ENCODE results near the gene TAOK2.
A peak's percentile ranks its signal among the peaks of the same experiment; 100 is the strongest.
"Not testable (repeated sequence)": the region's sequence is repeated elsewhere in the genome, so short reads cannot be mapped to it uniquely, and the experiment has no call there.

TAOK2 gene

GRCh38 chr16:30025156-30025555 lies 51.5 kb downstream of the TAOK2 start:
- DNase-seq (ENCODE audit: low spot score): no peak

DNA sequence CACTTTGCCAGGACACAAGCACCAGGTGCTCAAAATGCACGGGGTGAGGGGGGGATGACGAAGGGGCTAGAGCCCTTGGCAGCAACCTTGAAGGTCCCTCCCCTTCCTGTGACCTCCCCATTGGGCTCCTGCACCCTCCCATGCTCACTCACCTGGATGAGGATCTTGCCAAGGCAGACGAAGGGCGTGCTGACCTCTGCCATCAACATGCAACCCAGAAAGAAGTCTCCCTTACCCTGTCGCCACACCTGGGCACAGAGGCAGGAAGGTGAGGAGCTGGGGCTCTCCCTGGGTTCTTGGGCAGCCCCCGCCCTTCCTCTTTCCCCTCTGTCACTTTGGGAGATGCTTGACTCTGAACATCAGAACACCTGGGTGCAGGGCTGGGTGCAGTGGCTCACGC lies 51.9 kb downstream of the TAOK2 start:
- no peak for DNase-seq (ENCODE audit: low spot score)

GRCh38 chr16:30026449-30026848 lies 52.8 kb downstream of the TAOK2 start:
- DNase-seq (ENCODE audit: low spot score): no peak

DNA sequence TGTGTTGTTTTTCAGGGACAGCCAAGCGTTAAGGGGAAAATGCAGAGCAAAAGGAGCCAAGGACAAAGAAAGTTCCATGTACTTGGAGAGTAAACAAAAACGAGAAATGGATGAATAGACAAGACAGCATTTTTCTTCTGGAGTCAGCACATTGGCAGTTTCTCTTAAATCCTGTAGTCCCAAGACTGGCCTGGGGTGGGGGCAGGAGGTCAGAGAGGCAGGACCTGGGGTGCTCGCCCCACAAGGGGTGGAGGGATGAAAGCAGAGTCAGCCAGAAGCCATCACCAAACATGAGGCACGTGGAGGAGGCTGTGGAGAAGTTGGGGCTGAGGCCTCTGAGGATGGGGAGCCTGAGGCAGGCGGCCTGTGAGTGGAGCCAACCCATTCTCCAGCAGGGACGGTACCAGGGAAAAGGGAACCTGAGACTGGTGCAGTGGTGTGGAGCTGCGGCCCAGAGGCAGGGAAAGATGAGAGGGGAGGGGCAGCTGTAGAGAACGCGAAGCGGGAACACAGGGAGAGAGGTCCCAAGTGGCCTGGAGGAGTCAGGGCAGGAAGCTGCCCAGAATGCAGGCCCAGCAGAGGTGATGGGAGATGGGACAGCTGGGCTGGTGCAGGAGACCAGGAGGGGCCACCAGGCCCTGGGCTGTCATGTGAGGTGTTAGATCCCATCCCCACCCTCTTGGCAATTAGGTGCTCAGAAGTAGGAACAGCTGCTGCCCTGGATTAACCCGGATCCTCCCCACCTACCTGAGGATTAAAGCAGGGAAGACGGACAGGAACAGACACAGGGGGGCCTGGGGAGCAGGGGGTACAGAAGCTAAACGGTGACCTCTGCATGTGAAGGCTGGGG lies 54.1 kb downstream of the TAOK2 start:
- no peak for DNase-seq (ENCODE audit: low spot score)

DNA sequence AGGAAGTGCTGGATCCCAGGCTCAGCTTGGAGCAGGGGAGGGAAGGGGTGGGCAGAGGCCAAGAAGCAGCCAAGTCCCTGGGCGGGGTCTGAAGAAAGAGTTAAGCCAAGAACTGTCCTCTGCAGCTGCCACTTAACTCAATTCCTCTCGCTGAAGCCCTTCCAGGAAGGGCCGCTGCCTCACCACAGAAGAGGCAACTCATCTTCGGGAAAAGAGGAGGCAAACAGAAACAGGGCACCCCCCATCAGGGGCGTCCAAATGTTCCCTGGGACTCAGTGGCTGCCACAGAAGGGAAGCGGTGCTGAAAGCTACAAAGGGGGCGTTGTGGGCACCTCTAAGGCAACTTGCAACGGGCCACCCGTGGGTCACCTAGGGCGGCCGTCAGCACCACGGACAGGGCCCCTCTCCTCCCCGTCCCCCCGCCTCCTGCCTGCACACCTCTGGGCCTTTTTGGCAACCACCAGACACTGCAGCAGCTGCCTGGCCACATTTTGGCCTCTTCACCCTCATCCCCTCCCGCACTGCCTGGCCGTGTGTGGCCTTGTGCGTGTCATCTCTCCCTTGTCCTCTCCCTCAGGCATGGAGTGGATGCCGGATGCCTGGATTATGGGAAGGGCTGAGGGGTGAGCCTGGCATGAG lies 54.9 kb downstream of the TAOK2 start:
- no peak for DNase-seq (ENCODE audit: low spot score)

GRCh38 chr16:30030011-30030685 lies 56.5 kb downstream of the TAOK2 start:
- DNase-seq (ENCODE audit: low spot score): no peak

DNA sequence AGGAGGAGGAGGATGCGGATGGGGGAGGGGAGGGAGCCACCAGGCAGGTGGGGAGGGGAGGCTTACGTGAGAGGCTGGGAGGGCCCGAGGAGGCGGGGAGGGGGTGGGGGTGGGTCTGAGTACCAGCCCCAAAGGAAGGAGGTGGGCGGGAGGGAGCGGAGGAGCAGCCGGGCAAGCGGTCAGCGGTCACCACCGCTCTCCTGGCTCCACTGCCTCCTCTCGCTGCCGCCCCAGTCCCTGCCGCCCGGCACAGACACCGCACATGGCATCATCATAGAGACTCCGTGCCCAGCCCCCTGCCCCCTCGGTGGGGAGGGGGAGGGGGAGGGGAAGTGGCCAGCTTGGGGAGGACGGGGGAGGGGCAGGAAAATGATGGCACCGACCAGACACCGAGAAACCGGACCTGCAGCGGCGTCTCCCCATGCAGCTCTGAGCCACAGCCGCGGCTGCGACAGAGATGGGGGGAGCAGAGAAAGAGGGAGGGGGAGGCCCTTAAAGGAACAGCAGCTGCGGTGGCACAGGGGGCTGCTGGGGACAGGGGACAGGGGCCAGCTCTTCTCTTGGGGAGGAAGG lies 57.3 kb downstream of the TAOK2 start, which contains the start of gene TLCD3B:
TLCD3B (minus strand) TSS at position 431 of the 573 bp plus-strand sequence. CDS start 744 bp downstream, outside the sequence.
- peak; percentile 74 for DNase-seq (ENCODE audit: low spot score)

- peak; percentile 18 for DNase-seq (ENCODE audit: low spot score)
Observed at GRCh38 chr16:30031477-30031918, 57.8 kb downstream of the TAOK2 start.

DNA sequence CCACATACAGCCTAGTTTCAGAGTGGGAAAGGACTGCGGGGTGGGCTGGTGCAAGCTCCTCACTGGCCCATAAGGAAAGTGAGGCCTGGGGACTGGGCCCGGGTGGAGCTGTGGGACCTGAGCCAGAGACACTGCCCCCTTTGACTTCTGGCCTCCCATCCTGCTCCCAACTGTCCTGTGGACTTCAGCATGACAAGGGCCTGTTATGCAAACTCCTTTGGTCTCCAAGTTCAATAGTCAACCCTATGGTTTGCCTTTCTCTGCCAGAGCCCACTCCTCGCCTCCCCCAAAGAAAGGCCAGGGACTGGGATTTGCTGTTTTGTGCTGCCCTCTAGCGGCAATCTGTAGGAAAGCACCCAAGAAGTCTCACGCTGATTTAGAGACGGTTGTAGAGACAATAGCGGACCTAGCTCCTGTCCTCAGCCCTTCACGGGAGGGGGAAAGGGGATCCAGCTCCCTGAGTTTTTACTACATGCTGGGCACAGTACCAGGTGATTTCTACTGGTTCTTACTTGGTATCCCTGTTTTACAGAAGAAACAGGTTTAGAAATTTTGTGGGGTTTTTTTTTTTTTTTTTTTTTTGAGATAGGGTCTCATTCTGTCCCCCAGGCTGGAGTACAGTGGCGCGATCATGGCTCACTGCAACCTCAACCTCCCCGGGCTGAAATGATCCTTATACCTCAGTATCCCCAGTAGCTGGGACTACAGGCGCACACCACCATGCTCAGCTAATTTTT lies 58.6 kb downstream of the TAOK2 start:
- DNase-seq (ENCODE audit: low spot score): peak; percentile 90

DNA sequence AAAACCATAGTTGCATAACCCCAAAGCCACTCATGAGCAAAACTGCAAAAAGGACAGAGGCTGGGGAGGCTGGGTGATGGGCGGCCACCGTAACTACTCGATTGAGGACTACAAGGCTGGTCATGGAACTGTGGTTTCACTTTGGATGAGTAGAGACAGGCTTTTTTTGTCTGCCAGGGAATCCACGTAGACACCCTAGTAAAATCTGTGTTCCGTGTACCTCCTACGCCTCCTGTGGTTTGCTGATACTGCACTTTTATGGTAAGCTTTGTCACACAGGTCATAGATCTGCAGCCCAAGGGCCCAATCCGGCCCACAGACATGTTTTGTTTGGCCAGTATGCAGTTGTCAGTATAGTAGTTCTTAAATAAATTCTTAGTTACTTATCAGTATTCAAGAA lies 59.6 kb downstream of the TAOK2 start:
- no peak for DNase-seq (ENCODE audit: low spot score)

DNA sequence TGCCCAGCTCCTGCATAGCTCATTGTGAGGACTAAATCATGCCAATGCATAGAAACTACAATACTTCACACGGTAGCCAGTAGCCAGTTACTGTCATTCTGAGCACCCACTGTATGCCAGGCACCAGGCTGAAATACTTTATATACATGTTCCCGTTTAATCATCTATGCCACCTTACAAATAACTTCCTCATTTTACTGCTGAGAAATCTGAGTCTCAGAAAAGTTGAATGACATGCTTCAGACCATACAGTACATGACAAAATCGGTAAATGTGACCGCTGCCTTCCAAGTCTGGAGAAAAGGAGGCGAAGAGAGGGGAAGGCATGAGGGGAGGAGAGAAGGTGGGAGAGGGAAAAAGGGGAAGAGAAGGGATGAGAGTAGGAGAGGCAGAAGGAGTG lies 66.6 kb downstream of the TAOK2 start:
- DNase-seq (ENCODE audit: low spot score): no peak

GRCh38 chr16:30040690-30041089 lies 67.0 kb downstream of the TAOK2 start:
- DNase-seq (ENCODE audit: low spot score): not testable (repeated sequence)

- no peak for DNase-seq (ENCODE audit: low spot score)
Observed at GRCh38 chr16:30041841-30042240, 68.2 kb downstream of the TAOK2 start.

Measured in cerebellar cortex (tissue), 1 donor.